Astrocyte (in vitro differentiated cells and primary cell): ENCODE results near the gene VAV2. TPM values are rescaled to one million over a fixed set of nuclear protein-coding genes. Genes with fewer than 3 reads are reported as not detected.

ENCODE experiments used
- DNase-seq: peaks from one replicate; pipeline ENCODE4 v3.0.0-alpha.2; 2010; ENCODE audit warnings: low read depth
- FAIRE-seq: peaks from 2 replicates; lab custom pipeline; 2011; peaks lifted over from hg19 to GRCh38; lab: Jason Lieb, UNC
- H2AFZ ChIP-seq: 2 replicates; pipeline ENCODE4 v1.6.0; 2012; ENCODE audit warnings: low read depth, low read length, inconsistent platforms
- H3K27ac ChIP-seq: 2 replicates; pipeline ENCODE4 v1.5.1; 2011; ENCODE audit warnings: low read depth, low read length, inconsistent platforms
- H3K27me3 ChIP-seq: 2 replicates; pipeline ENCODE4 v1.6.0; 2011; ENCODE audit warnings: low read length, inconsistent platforms; ENCODE audit not compliant: insufficient read depth
- H3K36me3 ChIP-seq: 2 replicates; pipeline ENCODE4 v1.5.1; 2011; ENCODE audit warnings: low read length, inconsistent platforms; ENCODE audit not compliant: insufficient read depth
- H3K4me1 ChIP-seq: 2 replicates; pipeline ENCODE4 v1.5.1; 2011; ENCODE audit warnings: low read length, inconsistent platforms; ENCODE audit not compliant: insufficient read depth
- H3K4me2 ChIP-seq: 2 replicates; pipeline ENCODE4 v1.6.0; 2012; ENCODE audit warnings: low read length, inconsistent platforms
- H3K4me3 ChIP-seq: 2 replicates; pipeline ENCODE4 v1.5.1; 2011; ENCODE audit warnings: low read depth, mild to moderate bottlenecking, low read length, inconsistent platforms; ENCODE audit not compliant: insufficient read depth
- H3K79me2 ChIP-seq: 2 replicates; pipeline ENCODE4 v1.6.0; 2012; ENCODE audit warnings: mild to moderate bottlenecking, low read length, inconsistent platforms; ENCODE audit not compliant: insufficient read depth
- H3K9ac ChIP-seq: 2 replicates; pipeline ENCODE4 v1.6.0; 2012; ENCODE audit warnings: mild to moderate bottlenecking, low read length, inconsistent platforms
- H3K9me3 ChIP-seq: 2 replicates; pipeline ENCODE4 v1.5.1; 2012; ENCODE audit warnings: low read depth, mild to moderate bottlenecking, low read length, inconsistent platforms; ENCODE audit not compliant: insufficient read depth
- H4K20me1 ChIP-seq: 2 replicates; pipeline ENCODE4 v1.6.0; 2012; ENCODE audit warnings: low read length, inconsistent platforms; ENCODE audit not compliant: insufficient read depth
- H3K27ac Mint-ChIP-seq: one replicate; pipeline ENCODE4 v1.8.0; 2021; ENCODE audit warnings: mild to moderate bottlenecking, mixed read lengths; ENCODE audit not compliant: unreplicated experiment
- H3K27me3 Mint-ChIP-seq: one replicate; pipeline ENCODE4 v1.8.0; 2021; ENCODE audit warnings: low read depth, mixed read lengths; ENCODE audit not compliant: unreplicated experiment
- H3K36me3 Mint-ChIP-seq: one replicate; pipeline ENCODE4 v1.8.0; 2021; ENCODE audit warnings: low read depth, mixed read lengths; ENCODE audit not compliant: unreplicated experiment
- H3K4me1 Mint-ChIP-seq: one replicate; pipeline ENCODE4 v1.8.0; 2021; ENCODE audit warnings: low read depth, mixed read lengths; ENCODE audit not compliant: unreplicated experiment
- H3K4me3 Mint-ChIP-seq: one replicate; pipeline ENCODE4 v1.8.0; 2021; ENCODE audit warnings: mild to moderate bottlenecking, moderate library complexity, mixed read lengths; ENCODE audit not compliant: unreplicated experiment
- H3K9me3 Mint-ChIP-seq: one replicate; pipeline ENCODE4 v1.8.0; 2021; ENCODE audit warnings: mild to moderate bottlenecking, mixed read lengths; ENCODE audit not compliant: unreplicated experiment
- EZH2 ChIP-seq: IDR thresholded peaks from 2 replicates; pipeline ENCODE4 v1.6.1; 2012; ENCODE audit warnings: mild to moderate bottlenecking, low read length, inconsistent platforms; ENCODE audit not compliant: insufficient read depth
- total RNA-seq: library from RNA; stranded (reverse); gene quantifications from 2 replicates; pipeline ENCODE4 v1.2.1, GENCODE V29; 2021
- TF ChIP-seq, protein P1 (sequence below): IDR thresholded peaks from 2 replicates; pipeline ENCODE4 v1.5.1; 2011; ENCODE audit warnings: low read depth, mild to moderate bottlenecking, inconsistent platforms, low read length, moderate library complexity; ENCODE audit not compliant: insufficient read depth

VAV2 gene
- total RNA-seq, 1 donor from 2014 or later: 36.5 TPM

DNA sequence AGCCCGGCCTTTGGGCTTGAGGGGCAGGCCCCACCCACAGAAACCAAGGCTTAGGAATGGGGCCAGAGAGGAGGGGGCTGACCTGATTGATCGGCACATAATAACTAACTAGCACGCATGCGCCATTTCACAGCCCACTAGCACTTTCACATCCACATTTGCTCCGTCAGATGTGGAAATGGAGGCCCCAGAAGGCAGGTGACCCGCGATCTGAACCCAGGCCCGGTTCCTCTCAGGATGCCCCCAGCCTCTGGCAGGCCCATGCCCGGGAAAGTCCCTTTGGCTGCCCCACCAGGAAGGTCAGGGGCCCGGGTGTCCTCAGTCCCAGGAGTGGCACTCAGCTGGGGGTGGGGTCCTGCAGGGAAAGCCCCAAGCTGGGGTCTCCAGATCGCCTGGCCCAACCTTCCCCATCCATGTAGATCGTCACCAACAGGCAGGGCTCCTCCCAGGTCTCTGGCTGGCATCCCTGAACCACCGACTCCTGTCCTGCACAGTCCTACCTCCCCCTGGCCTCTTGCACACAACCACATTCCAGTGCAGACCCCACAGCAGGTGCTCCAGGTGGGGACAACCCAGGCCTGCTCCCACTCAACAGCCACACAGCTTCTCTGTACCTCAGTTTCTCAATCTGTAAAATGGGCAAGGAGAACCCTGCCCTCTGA lies 46.7 kb downstream of the VAV2 start:
- Histone ChIP-seq H3K36me3 (no peaks in the 10 kb centered on the region), H3K9me3 (no peaks in the 10 kb centered on the region), H3K9ac (no peak overlapping the region), H3K27ac (peak overlapping the region; percentile 68), H3K27me3 (no peaks in the 10 kb centered on the region), H4K20me1 (peaks cover 92% of the 10 kb centered on the region), H3K79me2 (peaks cover 91% of the 10 kb centered on the region), H2AFZ (no peak overlapping the region), H3K4me1 (peaks cover 34% of the 10 kb centered on the region), H3K4me2 (peak overlapping the region; percentile 69), H3K4me3 (no peak overlapping the region)
- Mint-ChIP-seq H3K4me3 (peak overlapping the region; percentile 20), H3K36me3 (peaks cover 13% of the 10 kb centered on the region), H3K9me3 (no peaks in the 10 kb centered on the region), H3K27ac (no peak overlapping the region), H3K4me1 (peaks cover 7% of the 10 kb centered on the region), H3K27me3 (no peaks in the 10 kb centered on the region)
- FAIRE-seq (no peak), DNase-seq (no peak)
- no peak for TF ChIP-seq EZH2
- TF ChIP-seq, protein P1, sequence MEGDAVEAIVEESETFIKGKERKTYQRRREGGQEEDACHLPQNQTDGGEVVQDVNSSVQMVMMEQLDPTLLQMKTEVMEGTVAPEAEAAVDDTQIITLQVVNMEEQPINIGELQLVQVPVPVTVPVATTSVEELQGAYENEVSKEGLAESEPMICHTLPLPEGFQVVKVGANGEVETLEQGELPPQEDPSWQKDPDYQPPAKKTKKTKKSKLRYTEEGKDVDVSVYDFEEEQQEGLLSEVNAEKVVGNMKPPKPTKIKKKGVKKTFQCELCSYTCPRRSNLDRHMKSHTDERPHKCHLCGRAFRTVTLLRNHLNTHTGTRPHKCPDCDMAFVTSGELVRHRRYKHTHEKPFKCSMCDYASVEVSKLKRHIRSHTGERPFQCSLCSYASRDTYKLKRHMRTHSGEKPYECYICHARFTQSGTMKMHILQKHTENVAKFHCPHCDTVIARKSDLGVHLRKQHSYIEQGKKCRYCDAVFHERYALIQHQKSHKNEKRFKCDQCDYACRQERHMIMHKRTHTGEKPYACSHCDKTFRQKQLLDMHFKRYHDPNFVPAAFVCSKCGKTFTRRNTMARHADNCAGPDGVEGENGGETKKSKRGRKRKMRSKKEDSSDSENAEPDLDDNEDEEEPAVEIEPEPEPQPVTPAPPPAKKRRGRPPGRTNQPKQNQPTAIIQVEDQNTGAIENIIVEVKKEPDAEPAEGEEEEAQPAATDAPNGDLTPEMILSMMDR: no peak

DNA sequence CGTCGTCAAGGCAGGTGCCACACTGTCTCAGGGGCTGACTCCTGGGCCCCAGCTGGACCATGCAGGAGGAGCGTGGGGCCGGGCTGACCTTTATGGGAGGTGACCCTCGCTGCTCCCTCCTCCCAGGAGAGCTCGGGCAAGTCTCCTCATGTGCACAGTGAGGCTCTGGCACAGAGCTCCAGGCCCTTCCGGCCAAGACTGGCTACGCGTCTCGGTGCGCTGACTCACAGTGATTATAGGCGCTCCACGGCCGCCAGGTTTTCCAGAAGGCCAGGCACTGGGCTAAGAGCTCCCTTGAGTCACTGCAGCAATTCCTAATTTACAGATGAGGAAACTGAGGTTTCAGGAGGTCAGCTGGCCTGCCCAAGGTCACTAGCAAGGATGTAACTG lies 47.4 kb downstream of the VAV2 start:
- Mint-ChIP-seq H3K27ac (no peak overlapping the region), H3K4me3 (no peak overlapping the region), H3K4me1 (peaks cover 7% of the 10 kb centered on the region), H3K9me3 (no peaks in the 10 kb centered on the region), H3K36me3 (peaks cover 13% of the 10 kb centered on the region), H3K27me3 (no peaks in the 10 kb centered on the region)
- Histone ChIP-seq H2AFZ (no peak overlapping the region), H3K9me3 (no peaks in the 10 kb centered on the region), H4K20me1 (peaks cover 92% of the 10 kb centered on the region), H3K36me3 (no peaks in the 10 kb centered on the region), H3K79me2 (peaks cover 91% of the 10 kb centered on the region), H3K4me1 (peaks cover 35% of the 10 kb centered on the region), H3K4me2 (peak overlapping the region; percentile 69), H3K27me3 (no peaks in the 10 kb centered on the region), H3K9ac (peak overlapping the region; percentile 68), H3K27ac (peak overlapping the region; percentile 68), H3K4me3 (no peak overlapping the region)
- no peak for FAIRE-seq
- DNase-seq: peak; percentile 91
- TF ChIP-seq, protein P1: no peak
- TF ChIP-seq EZH2: no peak
